Endothelial cell (in vitro differentiated cells): ENCODE results near the gene RNF113B. TPM values are rescaled to one million over a fixed set of nuclear protein-coding genes. Genes with fewer than 3 reads are reported as not detected.
A peak's percentile ranks its signal among the peaks of the same experiment; 100 is the strongest.

Source experiments
- DNase-seq: peaks from one replicate; pipeline ENCODE4 v3.0.0; 2021; ENCODE audit warnings: low spot score
- H3K27ac Mint-ChIP-seq: one replicate; pipeline ENCODE4 v1.8.0; 2021; ENCODE audit warnings: mixed read lengths, inconsistent platforms; ENCODE audit not compliant: unreplicated experiment
- H3K27me3 Mint-ChIP-seq: one replicate; pipeline ENCODE4 v1.8.0; 2021; ENCODE audit warnings: mild to moderate bottlenecking, moderate library complexity, mixed read lengths, inconsistent platforms; ENCODE audit not compliant: unreplicated experiment
- H3K36me3 Mint-ChIP-seq: one replicate; pipeline ENCODE4 v1.8.0; 2021; ENCODE audit warnings: mild to moderate bottlenecking, low read depth, mixed read lengths, inconsistent platforms; ENCODE audit not compliant: unreplicated experiment
- H3K4me1 Mint-ChIP-seq: one replicate; pipeline ENCODE4 v1.8.0; 2021; ENCODE audit warnings: mild to moderate bottlenecking, mixed read lengths, inconsistent platforms; ENCODE audit not compliant: unreplicated experiment
- H3K4me3 Mint-ChIP-seq: one replicate; pipeline ENCODE4 v1.8.0; 2021; ENCODE audit warnings: mild to moderate bottlenecking, mixed read lengths, inconsistent platforms; ENCODE audit not compliant: unreplicated experiment
- H3K9me3 Mint-ChIP-seq: one replicate; pipeline ENCODE4 v1.8.0; 2021; ENCODE audit warnings: mixed read lengths, inconsistent platforms; ENCODE audit not compliant: unreplicated experiment
- CTCF ChIP-seq: fragments of 200-600 bp; sonication (generic); IDR thresholded peaks from one replicate; pipeline ENCODE4 v1.5.0; 2021; ENCODE audit warnings: antibody characterized with exemption; ENCODE audit not compliant: unreplicated experiment
- total RNA-seq: library from RNA; stranded (reverse); fragmentation: NEBNext Ultra II Directional; extraction: Animal tissue kit (Norgen Biotek cat#: 25700); gene quantifications from one replicate; pipeline ENCODE4 v1.2.1, GENCODE V29; 2021; ENCODE audit not compliant: unreplicated experiment

The RNF113B gene
- total RNA-seq, 1 donor from 2014 or later: not detected

- H3K27me3 Mint-ChIP-seq: peaks cover 4% of the 10 kb centered on the region
- TF ChIP-seq CTCF: no peak
- H3K9me3 Mint-ChIP-seq: no peaks in the 10 kb centered on the region
- no peak for DNase-seq
- no peak overlapping the region for H3K27ac Mint-ChIP-seq
- H3K4me3 Mint-ChIP-seq: no peak overlapping the region
- H3K36me3 Mint-ChIP-seq: peaks cover 31% of the 10 kb centered on the region
- peaks cover 15% of the 10 kb centered on the region for H3K4me1 Mint-ChIP-seq
Measured at GRCh38 chr13:98223741-98224140, 46.7 kb upstream of the RNF113B start.

- peaks cover 4% of the 10 kb centered on the region for H3K27me3 Mint-ChIP-seq
- H3K27ac Mint-ChIP-seq: no peak overlapping the region
- peaks cover 15% of the 10 kb centered on the region for H3K4me1 Mint-ChIP-seq
- DNase-seq: no peak
- H3K9me3 Mint-ChIP-seq: no peaks in the 10 kb centered on the region
- H3K36me3 Mint-ChIP-seq: peaks cover 30% of the 10 kb centered on the region
- no peak for TF ChIP-seq CTCF
- H3K4me3 Mint-ChIP-seq: no peak overlapping the region
Measured at GRCh38 chr13:98222816-98223215, 45.7 kb upstream of the RNF113B start.

- H3K36me3 Mint-ChIP-seq: peaks cover 24% of the 10 kb centered on the region
- DNase-seq: no peak
Measured at GRCh38 chr13:98222081-98222554, 45.0 kb upstream of the RNF113B start.

DNA sequence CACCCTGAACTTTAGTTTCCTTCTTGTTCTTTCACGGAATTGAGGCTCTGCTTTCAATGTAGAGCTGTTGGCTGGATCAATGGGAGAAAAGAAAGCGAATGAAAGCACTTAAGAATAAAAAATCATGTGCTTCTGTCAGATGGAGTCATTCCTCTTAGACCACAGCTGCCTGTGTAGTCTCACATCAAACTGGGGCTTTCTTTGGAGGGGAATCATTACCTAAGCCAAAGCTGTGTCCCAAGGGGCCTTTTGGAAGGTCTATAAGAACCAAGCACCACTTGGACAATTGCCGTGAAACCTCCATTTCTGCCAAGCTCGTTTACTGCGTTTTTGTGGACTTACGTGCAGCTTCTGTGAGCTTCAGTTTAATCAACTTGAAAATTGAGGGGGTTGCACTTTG lies 44.2 kb upstream of the RNF113B start:
- no peak for DNase-seq
- TF ChIP-seq CTCF: no peak
- Mint-ChIP-seq H3K4me3 (no peak overlapping the region), H3K27ac (no peak overlapping the region), H3K27me3 (peaks cover 6% of the 10 kb centered on the region), H3K36me3 (peaks cover 22% of the 10 kb centered on the region), H3K4me1 (peaks cover 23% of the 10 kb centered on the region), H3K9me3 (no peaks in the 10 kb centered on the region)

More at GRCh38 chr13:98222081-98222554, 45.0 kb upstream of the RNF113B start:
- no peak for TF ChIP-seq CTCF
- H3K27me3 Mint-ChIP-seq: peaks cover 4% of the 10 kb centered on the region
- H3K27ac Mint-ChIP-seq: peak overlapping the region; percentile 8
- no peak overlapping the region for H3K4me3 Mint-ChIP-seq
- no peaks in the 10 kb centered on the region for H3K9me3 Mint-ChIP-seq
- H3K4me1 Mint-ChIP-seq: peaks cover 19% of the 10 kb centered on the region

DNA sequence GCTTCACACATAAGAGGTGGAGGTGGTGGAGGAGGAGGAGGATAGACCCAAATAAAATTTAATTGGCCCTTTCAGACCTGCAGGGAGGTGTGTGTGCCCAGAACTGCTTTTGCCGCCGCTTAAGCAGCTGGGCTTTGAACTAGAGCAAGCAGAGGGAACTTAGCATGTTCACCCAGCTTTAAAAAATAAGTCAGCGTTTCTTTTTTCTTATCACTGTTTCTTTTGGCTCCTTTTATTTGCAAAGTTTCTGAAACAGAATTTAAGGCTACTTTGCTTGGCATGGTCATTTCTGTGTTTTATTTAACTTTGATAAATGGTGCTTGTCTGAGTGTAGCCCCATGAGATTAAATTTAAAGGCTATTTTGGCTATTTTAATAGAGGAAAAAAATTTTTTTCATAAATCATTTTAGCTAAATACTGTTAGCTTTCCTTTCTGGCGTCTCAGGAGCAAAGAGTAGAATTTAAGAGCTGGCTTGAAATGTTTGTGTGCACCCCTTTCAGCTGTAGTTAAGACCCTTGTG lies 43.3 kb upstream of the RNF113B start:
- Mint-ChIP-seq H3K9me3 (no peaks in the 10 kb centered on the region), H3K4me3 (no peak overlapping the region), H3K36me3 (peaks cover 14% of the 10 kb centered on the region), H3K27ac (no peak overlapping the region), H3K27me3 (peaks cover 4% of the 10 kb centered on the region), H3K4me1 (peaks cover 26% of the 10 kb centered on the region)
- DNase-seq: no peak
- TF ChIP-seq CTCF: no peak
